ENCODE measurements around the gene CDKAL1.

The CDKAL1 gene

DNA sequence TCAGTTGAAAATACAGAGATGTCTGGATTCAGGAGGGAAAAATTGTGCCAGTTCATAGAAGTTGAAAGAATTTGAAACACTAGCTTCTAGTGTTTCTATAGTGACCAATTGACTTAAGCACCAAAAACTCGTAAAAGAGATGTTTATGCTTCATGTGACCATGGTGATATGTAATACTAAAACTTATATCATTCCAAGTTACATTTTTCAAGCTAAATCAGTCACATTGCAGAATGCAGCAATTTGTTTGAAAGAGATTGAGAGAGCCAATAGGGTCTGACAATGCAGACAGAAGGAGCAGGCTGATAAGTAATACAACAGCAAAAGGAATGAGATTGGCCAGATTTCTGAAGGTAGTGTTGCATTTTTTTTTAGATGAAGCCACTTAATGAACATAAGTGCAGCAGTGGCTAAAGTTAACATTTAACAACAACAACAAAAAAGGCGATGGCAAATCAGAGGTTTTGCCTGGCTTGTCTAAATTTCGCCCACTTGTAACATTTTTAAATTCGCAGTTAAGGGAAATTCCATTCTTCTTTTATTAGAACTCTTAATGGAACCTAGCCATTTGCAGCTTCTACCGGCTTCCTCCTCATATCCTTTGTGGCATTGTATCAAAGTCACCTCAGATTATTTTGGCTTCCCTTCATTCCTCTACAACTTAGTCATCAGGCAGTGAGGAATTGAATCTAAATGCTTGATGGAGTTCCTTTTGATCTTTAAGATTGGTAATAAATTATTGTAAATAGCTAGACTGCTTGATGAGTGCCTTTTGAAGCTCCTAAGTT, 575.3 kb downstream of the CDKAL1 start:
- H3K4me3 ChIP-seq (replicated peaks; ENCODE audit: low read depth, low read length), result no peak overlapping the region
- no peak for TF ChIP-seq CTCF (IDR thresholded peaks at IDR 0.05; ENCODE audit: low read length, missing control alignments)
- peak; percentile 73 for DNase-seq (ENCODE audit: low read depth)

DNA sequence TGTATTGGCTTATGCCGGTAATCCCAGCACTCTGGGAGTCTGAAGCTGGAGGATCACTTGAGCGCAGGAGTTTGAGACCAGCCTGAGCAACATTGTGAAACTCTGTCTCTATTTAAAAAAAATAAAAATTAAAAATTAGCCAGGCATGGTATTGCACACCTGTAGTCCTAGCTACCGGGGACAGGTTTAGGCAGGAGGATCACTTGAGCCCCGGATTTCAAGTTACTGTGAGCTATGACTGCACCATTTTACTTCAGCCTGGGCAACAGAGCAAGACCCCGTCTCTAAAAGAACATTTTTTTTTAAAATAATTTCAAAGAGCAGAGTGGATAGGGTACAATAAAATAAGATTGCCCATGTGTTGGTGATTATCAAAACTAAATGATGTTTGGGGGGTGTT, 576.4 kb downstream of the CDKAL1 start:
- no peak for DNase-seq (ENCODE audit: low read depth)
- no peak for TF ChIP-seq CTCF (IDR thresholded peaks at IDR 0.05; ENCODE audit: low read length, missing control alignments)

GRCh38 chr6:21111093-21111725, 577.0 kb downstream of the CDKAL1 start:
- H3K4me3 ChIP-seq (replicated peaks; ENCODE audit: low read depth, low read length), result no peak overlapping the region
- TF ChIP-seq CTCF (IDR thresholded peaks at IDR 0.05; ENCODE audit: low read length, missing control alignments), result no peak
- DNase-seq (ENCODE audit: low read depth), result no peak

More for the DNA sequence above, 576.4 kb downstream of the CDKAL1 start:
- H3K4me3 ChIP-seq (replicated peaks; ENCODE audit: low read depth, low read length), result no peak overlapping the region

DNA sequence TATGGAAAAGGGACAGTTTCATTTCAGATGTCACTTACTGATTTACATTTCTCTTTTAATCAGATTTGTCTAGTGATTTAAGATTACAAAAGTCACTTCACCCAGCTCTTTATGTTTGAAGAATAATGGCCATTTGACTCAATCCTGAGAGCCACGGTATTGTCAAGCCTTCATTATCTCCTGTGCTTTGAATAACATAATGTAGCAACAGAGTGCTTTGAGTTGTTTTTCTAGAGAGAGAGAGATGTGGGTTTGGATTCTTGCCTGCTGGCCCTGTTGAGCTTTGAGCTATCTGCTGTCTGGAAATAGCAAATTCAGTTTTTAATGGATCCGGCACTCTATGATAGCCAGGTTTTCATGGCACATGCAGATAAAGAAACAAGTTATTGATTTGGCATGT, 580.9 kb downstream of the CDKAL1 start:
- peak; percentile 65 for DNase-seq (ENCODE audit: low read depth)
- no peak for TF ChIP-seq CTCF (IDR thresholded peaks at IDR 0.05; ENCODE audit: low read length, missing control alignments)
- H3K4me3 ChIP-seq (replicated peaks; ENCODE audit: low read depth, low read length), result no peak overlapping the region

- TF ChIP-seq CTCF (IDR thresholded peaks at IDR 0.05; ENCODE audit: low read length, missing control alignments), result no peak
- H3K4me3 ChIP-seq (replicated peaks; ENCODE audit: low read depth, low read length), result no peak overlapping the region
- DNase-seq (ENCODE audit: low read depth), result no peak
Observed at GRCh38 chr6:21116736-21117135, 582.5 kb downstream of the CDKAL1 start.

DNA sequence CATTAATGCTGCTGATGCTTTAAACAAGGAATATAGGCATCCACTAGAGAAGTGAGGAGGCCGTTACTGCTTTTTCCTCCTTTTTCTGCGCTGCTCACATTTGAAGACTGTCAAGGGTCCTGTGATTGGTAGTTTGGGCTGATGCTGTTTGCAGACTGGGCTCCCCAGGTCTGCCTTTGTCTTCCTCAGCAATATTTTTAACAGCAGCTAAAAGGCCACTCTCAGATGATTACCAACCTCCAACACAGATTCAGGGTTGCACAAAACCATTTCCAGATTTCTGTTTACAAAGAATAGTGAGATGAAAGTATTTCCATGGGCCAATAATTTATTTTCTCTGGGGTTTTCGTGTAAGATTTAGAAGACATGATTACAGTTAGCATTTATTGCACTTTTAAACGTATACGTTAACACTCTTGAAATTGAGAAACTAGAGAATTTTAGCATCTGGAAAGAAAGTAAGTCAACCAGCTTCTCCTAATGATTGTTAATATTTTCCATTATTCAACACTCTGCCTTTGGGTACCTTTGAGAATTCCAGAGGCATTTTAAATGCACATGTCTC, 584.0 kb downstream of the CDKAL1 start:
- no peak overlapping the region for H3K4me3 ChIP-seq (replicated peaks; ENCODE audit: low read depth, low read length)
- TF ChIP-seq CTCF (IDR thresholded peaks at IDR 0.05; ENCODE audit: low read length, missing control alignments), result no peak
- DNase-seq (ENCODE audit: low read depth), result no peak
